K562 (cell line): Measurements from ENCODE around the gene PRR30. TPM values are rescaled to one million over a fixed set of nuclear protein-coding genes. Genes with fewer than 3 reads are reported as not detected.
A peak's percentile ranks its signal among the peaks of the same experiment; 100 is the strongest.

ENCODE experiments used
- ATF7 ChIP-seq: fragments of 450-650 bp; IDR thresholded peaks from 2 replicates; pipeline ENCODE4 v1.7.1; 2014; ENCODE audit warnings: mild to moderate bottlenecking, moderate library complexity
- CBX3 ChIP-seq, 2 experiments: IDR thresholded peaks; 1 replicate in 1 of 2; 2 replicates in 1 of 2; pipeline ENCODE4 v1.6.1; 2012; ENCODE audit warnings: inconsistent platforms in 2 of 2, low read length in 2 of 2, borderline replicate concordance in 1 of 2, control low read depth in 1 of 2
- DPF2 ChIP-seq: fragments of 450-650 bp; IDR thresholded peaks from 2 replicates; pipeline ENCODE4 v1.6.1; 2016
- EGR1 ChIP-seq: fragments of 450-650 bp; conservative IDR thresholded peaks from 2 replicates; pipeline ENCODE4 v1.6.1; 2017; ENCODE audit warnings: mild to moderate bottlenecking
- ELF2 ChIP-seq: fragments of 250-450 bp; sonication (Bioruptor Pico); IDR thresholded peaks from 2 replicates; pipeline ENCODE4 v1.5.0; 2021; ENCODE audit warnings: mild to moderate bottlenecking
- ESRRA ChIP-seq: fragments of 450-650 bp; IDR thresholded peaks from 2 replicates; pipeline ENCODE4 v1.6.1; 2014; ENCODE audit warnings: low read depth, mild to moderate bottlenecking, moderate library complexity, borderline replicate concordance
- ETV5 ChIP-seq: sonication (generic); formaldehyde crosslinking; IDR thresholded peaks from 2 replicates; pipeline ENCODE4 v1.4.0; 2020; ENCODE audit warnings: low read depth, mild to moderate bottlenecking, missing genetic modification reagents
- KDM5B ChIP-seq: fragments of 200-600 bp; sonication (generic); IDR thresholded peaks from 2 replicates; pipeline ENCODE4 v1.6.1; 2012; ENCODE audit warnings: low read depth, mild to moderate bottlenecking, moderate library complexity, low read length, control low read depth, inconsistent platforms; ENCODE audit not compliant: insufficient replicate concordance
- LARP7 ChIP-seq: fragments of 450-650 bp; IDR thresholded peaks from 2 replicates; pipeline ENCODE4 v1.6.1; 2016
- PCBP2 ChIP-seq: fragments of 200-400 bp; formaldehyde crosslinking; IDR thresholded peaks from 2 replicates; pipeline ENCODE4 v1.6.1; 2018; ENCODE audit warnings: low read length, low read depth, mild to moderate bottlenecking, moderate library complexity; ENCODE audit not compliant: poor library complexity, severe bottlenecking
- RBFOX2 ChIP-seq: fragments of 200-400 bp; formaldehyde crosslinking; IDR thresholded peaks from 2 replicates; pipeline ENCODE4 v1.6.1; 2017; ENCODE audit warnings: low read depth, mild to moderate bottlenecking, low read length, moderate library complexity
- TRIM28 ChIP-seq: fragments of 450-650 bp; IDR thresholded peaks from 2 replicates; pipeline ENCODE4 v1.6.1; 2017
- ZBTB17 ChIP-seq: fragments of 450-650 bp; formaldehyde crosslinking; IDR thresholded peaks from 2 replicates; pipeline ENCODE4 v1.4.0; 2020; ENCODE audit warnings: mild to moderate bottlenecking
- ZFX ChIP-seq: sonication (generic); formaldehyde crosslinking; IDR thresholded peaks from 2 replicates; pipeline ENCODE4 v1.8.0; 2022; ENCODE audit warnings: mild to moderate bottlenecking, missing genetic modification reagents, moderate library complexity
- ZNF830 ChIP-seq: fragments of 250-450 bp; sonication (Bioruptor Pico); IDR thresholded peaks from 2 replicates; pipeline ENCODE4 v1.5.0; 2021; ENCODE audit warnings: mild to moderate bottlenecking
- polyA plus RNA-seq, 8 experiments: library from polyadenylated mRNA; depleted of rRNA in 4 of 8; stranded (reverse) in 5 of 8; unstranded in 3 of 8; fragments of >200 nt; fragmentation: Nextera tagmentation in 2 of 8; fragmentation: Illumina TruSeq in 1 of 8; extraction: Ambion mirVana in 2 of 8; extraction: Trizol in 1 of 8; gene quantifications; 2 replicates each; pipeline versions ENCODE4 v1.2.1 to v1.2.3, GENCODE V29; 2011 to 2014; ENCODE audit warnings: inconsistent platforms in 1 of 8, missing spikeins in 1 of 8
- total RNA-seq, 7 experiments: library from RNA; depleted of rRNA in 6 of 7; stranded (reverse); fragments of >200 nt in 6 of 7; fragmentation: Illumina TruSeq in 2 of 7; extraction: Trizol in 2 of 7; gene quantifications; 2 replicates each; pipeline versions ENCODE4 v1.2.1 to v1.2.3, GENCODE V29; 2011 to 2021; ENCODE audit warnings: low replicate concordance in 1 of 7
- TF ChIP-seq, protein P1 (sequence below): fragments of 250-450 bp; sonication (Bioruptor Pico); IDR thresholded peaks from 2 replicates; pipeline ENCODE4 v1.9.0; 2021; ENCODE audit warnings: mild to moderate bottlenecking, inconsistent platforms
- TF ChIP-seq, protein P2 (sequence below): fragments of 250-450 bp; sonication (Bioruptor Pico); IDR thresholded peaks from 2 replicates; pipeline ENCODE4 v1.5.0; 2020; ENCODE audit warnings: mild to moderate bottlenecking
- TF ChIP-seq, protein P3 (sequence below), 3 experiments: fragments of 200-800 bp in 1 of 3; fragments of 250-450 bp in 1 of 3; fragments of 450-650 bp in 1 of 3; sonication (Bioruptor Pico) in 1 of 3; sonication (Bioruptor generic) in 1 of 3; formaldehyde crosslinking in 1 of 3; IDR thresholded peaks; 2 replicates each; pipeline versions ENCODE4 v1.6.1 to v1.8.0; 2016 to 2022; ENCODE audit warnings: mild to moderate bottlenecking in 2 of 3, missing genetic modification characterization in 2 of 3, missing compliant biosample characterization in 1 of 3, moderate library complexity in 1 of 3
- TF ChIP-seq, protein P4 (sequence below): sonication (generic); formaldehyde crosslinking; IDR thresholded peaks from 2 replicates; pipeline ENCODE4 v1.8.0; 2022; ENCODE audit warnings: mild to moderate bottlenecking, missing genetic modification reagents

PRR30 gene
- total and polyA plus RNA-seq, 9 of the 15 experiments (the other 6 are each of a cell fraction or from before 2014, with no cell fraction given): not detected

DNA sequence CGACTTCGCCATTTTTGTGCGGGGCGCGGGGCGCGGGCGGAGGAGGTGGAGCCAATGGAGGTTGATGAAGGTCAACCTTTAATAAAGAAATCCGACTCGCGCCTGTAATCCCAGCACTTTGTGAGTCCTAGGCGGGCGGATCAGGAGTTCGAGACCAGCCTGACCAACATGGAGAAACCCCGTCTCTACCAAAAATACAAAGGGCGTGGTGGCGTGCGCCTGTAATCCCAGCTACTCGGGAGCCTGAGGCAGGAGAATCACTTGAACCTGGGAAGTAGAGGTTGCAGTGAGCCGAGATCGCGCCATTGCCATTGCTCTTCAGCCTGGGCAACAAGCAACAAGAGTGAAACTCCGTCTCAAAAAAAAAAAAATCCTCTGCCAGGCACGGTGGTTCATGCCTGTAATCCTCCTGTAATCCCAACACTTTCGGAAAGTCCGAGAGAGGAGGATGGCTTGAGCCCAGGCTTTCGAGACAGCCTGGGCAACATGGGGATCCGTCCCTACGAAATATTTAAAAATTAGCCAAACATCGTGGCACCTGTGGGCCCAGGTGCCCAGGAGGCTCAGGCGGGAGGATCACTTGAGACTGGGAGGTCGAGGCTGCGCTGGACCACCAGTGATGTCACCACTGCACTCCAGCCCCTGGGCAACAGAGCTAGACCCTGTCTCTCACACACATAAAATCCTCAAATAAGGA is 4.3 kb downstream of the PRR30 start (continued):
- TF ChIP-seq, protein P1, sequence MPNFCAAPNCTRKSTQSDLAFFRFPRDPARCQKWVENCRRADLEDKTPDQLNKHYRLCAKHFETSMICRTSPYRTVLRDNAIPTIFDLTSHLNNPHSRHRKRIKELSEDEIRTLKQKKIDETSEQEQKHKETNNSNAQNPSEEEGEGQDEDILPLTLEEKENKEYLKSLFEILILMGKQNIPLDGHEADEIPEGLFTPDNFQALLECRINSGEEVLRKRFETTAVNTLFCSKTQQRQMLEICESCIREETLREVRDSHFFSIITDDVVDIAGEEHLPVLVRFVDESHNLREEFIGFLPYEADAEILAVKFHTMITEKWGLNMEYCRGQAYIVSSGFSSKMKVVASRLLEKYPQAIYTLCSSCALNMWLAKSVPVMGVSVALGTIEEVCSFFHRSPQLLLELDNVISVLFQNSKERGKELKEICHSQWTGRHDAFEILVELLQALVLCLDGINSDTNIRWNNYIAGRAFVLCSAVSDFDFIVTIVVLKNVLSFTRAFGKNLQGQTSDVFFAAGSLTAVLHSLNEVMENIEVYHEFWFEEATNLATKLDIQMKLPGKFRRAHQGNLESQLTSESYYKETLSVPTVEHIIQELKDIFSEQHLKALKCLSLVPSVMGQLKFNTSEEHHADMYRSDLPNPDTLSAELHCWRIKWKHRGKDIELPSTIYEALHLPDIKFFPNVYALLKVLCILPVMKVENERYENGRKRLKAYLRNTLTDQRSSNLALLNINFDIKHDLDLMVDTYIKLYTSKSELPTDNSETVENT (CRISPR knock-in tag): no peak
- TF ChIP-seq RBFOX2 (peak; percentile 32; the same call in 1 of the 2 replicates), PCBP2 (no peak), ZBTB17 (CRISPR knock-in tag) (no peak), ESRRA (peak; percentile 94), ELF2 (CRISPR knock-in tag) (no peak), KDM5B (no peak), EGR1 (peak; percentile 89; the same call in 1 of the 2 replicates), LARP7 (0 out of 2 replicates have a peak, but pooled peaks have one; percentile 17), ZNF830 (no peak), TRIM28 (0 out of 2 replicates have a peak, but pooled peaks have one; percentile 52), ETV5 (0 out of 2 replicates have a peak, but pooled peaks have one; percentile 35), CBX3 (IDR thresholded peaks at IDR 0.05; ENCODE audit: borderline replicate concordance in 1 of 2, low read length in 2 of 2) (peak in 1 of 2 experiments; percentile 60; a peak in 1 of 3 replicates), ATF7 (no peak), DPF2 (peak; percentile 51; the same call in 1 of the 2 replicates), ZFX (0 out of 2 replicates have a peak, but pooled peaks have one; percentile 25)
- TF ChIP-seq, protein P2, sequence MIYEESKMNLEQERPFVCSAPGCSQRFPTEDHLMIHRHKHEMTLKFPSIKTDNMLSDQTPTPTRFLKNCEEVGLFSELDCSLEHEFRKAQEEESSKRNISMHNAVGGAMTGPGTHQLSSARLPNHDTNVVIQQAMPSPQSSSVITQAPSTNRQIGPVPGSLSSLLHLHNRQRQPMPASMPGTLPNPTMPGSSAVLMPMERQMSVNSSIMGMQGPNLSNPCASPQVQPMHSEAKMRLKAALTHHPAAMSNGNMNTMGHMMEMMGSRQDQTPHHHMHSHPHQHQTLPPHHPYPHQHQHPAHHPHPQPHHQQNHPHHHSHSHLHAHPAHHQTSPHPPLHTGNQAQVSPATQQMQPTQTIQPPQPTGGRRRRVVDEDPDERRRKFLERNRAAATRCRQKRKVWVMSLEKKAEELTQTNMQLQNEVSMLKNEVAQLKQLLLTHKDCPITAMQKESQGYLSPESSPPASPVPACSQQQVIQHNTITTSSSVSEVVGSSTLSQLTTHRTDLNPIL: no peak
- TF ChIP-seq, protein P3, sequence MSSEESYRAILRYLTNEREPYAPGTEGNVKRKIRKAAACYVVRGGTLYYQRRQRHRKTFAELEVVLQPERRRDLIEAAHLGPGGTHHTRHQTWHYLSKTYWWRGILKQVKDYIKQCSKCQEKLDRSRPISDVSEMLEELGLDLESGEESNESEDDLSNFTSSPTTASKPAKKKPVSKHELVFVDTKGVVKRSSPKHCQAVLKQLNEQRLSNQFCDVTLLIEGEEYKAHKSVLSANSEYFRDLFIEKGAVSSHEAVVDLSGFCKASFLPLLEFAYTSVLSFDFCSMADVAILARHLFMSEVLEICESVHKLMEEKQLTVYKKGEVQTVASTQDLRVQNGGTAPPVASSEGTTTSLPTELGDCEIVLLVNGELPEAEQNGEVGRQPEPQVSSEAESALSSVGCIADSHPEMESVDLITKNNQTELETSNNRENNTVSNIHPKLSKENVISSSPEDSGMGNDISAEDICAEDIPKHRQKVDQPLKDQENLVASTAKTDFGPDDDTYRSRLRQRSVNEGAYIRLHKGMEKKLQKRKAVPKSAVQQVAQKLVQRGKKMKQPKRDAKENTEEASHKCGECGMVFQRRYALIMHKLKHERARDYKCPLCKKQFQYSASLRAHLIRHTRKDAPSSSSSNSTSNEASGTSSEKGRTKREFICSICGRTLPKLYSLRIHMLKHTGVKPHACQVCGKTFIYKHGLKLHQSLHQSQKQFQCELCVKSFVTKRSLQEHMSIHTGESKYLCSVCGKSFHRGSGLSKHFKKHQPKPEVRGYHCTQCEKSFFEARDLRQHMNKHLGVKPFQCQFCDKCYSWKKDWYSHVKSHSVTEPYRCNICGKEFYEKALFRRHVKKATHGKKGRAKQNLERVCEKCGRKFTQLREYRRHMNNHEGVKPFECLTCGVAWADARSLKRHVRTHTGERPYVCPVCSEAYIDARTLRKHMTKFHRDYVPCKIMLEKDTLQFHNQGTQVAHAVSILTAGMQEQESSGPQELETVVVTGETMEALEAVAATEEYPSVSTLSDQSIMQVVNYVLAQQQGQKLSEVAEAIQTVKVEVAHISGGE (CRISPR knock-in tag; IDR thresholded peaks at IDR 0.05): peak in 1 of 3 experiments; percentile 66; a peak in 1 of 6 replicates
- TF ChIP-seq, protein P4, sequence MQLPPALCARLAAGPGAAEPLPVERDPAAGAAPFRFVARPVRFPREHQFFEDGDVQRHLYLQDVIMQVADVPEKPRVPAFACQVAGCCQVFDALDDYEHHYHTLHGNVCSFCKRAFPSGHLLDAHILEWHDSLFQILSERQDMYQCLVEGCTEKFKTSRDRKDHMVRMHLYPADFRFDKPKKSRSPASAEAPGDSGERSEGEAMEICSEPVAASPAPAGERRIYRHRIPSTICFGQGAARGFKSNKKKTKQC (CRISPR knock-in tag): no peak
